SK-N-SH (cell line): ENCODE results near the gene MYO18B.

Source experiments
- CHD2 ChIP-seq: fragments of 150-350 bp; IDR thresholded peaks from 2 replicates; pipeline ENCODE4 v1.6.1; 2018; ENCODE audit warnings: low read length; ENCODE audit not compliant: partially characterized antibody
- CTCF ChIP-seq: fragments of 200-600 bp; sonication (generic); IDR thresholded peaks from 2 replicates; pipeline ENCODE4 v1.6.1; 2017; ENCODE audit warnings: antibody characterized with exemption, mild to moderate bottlenecking, moderate library complexity
- NFIC ChIP-seq: IDR thresholded peaks from 2 replicates; pipeline ENCODE4 v1.4.0; 2012; ENCODE audit warnings: borderline replicate concordance
- POLR2AphosphoS5 ChIP-seq: IDR thresholded peaks from 2 replicates; pipeline ENCODE4 v1.6.1; 2012; ENCODE audit warnings: low read depth, low read length
- RAD21 ChIP-seq: IDR thresholded peaks from 2 replicates; pipeline ENCODE4 v1.6.1; 2012; ENCODE audit warnings: mild to moderate bottlenecking, low read length
- SIN3A ChIP-seq: IDR thresholded peaks from 2 replicates; pipeline ENCODE4 v1.6.1; 2012; ENCODE audit warnings: low read depth, mild to moderate bottlenecking, low read length, moderate library complexity, borderline replicate concordance
- TF ChIP-seq, protein P1 (sequence below): IDR thresholded peaks from 2 replicates; pipeline ENCODE4 v1.4.0; 2012; ENCODE audit warnings: low read depth

- TF ChIP-seq CHD2 (no peak), POLR2AphosphoS5 (no peak), RAD21 (no peak), NFIC (no peak), CTCF (no peak), SIN3A (no peak)
- TF ChIP-seq, protein P1, sequence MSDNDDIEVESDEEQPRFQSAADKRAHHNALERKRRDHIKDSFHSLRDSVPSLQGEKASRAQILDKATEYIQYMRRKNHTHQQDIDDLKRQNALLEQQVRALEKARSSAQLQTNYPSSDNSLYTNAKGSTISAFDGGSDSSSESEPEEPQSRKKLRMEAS = no peak
These were observed 35.4 kb downstream of the MYO18B start for GRCh38 chr22:25777411-25777810.
